Measurements from ENCODE around the gene HAPSTR1. TPM values are rescaled to one million over a fixed set of nuclear protein-coding genes. Genes with fewer than 3 reads are reported as not detected.

Gene HAPSTR1
- total and polyA plus RNA-seq, 2 of the 4 experiments (the other 2 are of a cell fraction): 22.2 to 56.5 TPM

- H3K9me3 ChIP-seq (ENCODE audit: control insufficient read depth, insufficient read depth, low read length): no peaks in the 10 kb centered on the region
- peaks cover 12% of the 10 kb centered on the region for H3K4me1 ChIP-seq (ENCODE audit: control insufficient read depth, insufficient read depth, low read length)
- intact Hi-C loops (cut with micrococcal nuclease) (no loop called here), dilution Hi-C loops (cut with HindIII; ENCODE audit: low sequenced_read_pairs, unreplicated experiment) (no loop called here), in situ Hi-C loops (cut with MboI; ENCODE audit: low sequenced_read_pairs) (no loop called here)
- ChIA-PET CTCF (no interaction called here), POLR2A (ENCODE audit: unreplicated experiment) (no interaction called here)
- no peaks in the 10 kb centered on the region for H3K36me3 ChIP-seq (ENCODE audit: control insufficient read depth, insufficient read depth, low read length)
- H2AFZ ChIP-seq (replicated peaks; ENCODE audit: low read length, poor library complexity): no peak overlapping the region
- H3K14ac ChIP-seq (replicated peaks; ENCODE audit: low read depth, low read length): no peak overlapping the region
- no peaks in the 10 kb centered on the region for H3K27me3 ChIP-seq (ENCODE audit: control insufficient read depth, insufficient read depth, low read length)
- H3K4ac ChIP-seq (ENCODE audit: low read depth, low read length): no peak overlapping the region
- peaks cover 8% of the 10 kb centered on the region; the same call in 1 of the 2 replicates for H3K9me1 ChIP-seq (ENCODE audit: insufficient read depth, low read length)
- no CpG with 5 or more reads among the region's 9 CpGs for WGBS, 2 experiments (ENCODE audit: extremely low coverage in 2 of 2, insufficient read length in 1 of 2)
- BruUV-seq (replicated peaks): no TSS peak
- no peak overlapping the region for H4K8ac ChIP-seq (ENCODE audit: low read depth in 2 of 2, low read length in 2 of 2)
- H3K4me2 ChIP-seq (ENCODE audit: low read depth, low read length): no peak overlapping the region
- no peak overlapping the region for H2BK15ac ChIP-seq (ENCODE audit: low read depth, low read length)
- no peak overlapping the region for H3K23ac ChIP-seq (ENCODE audit: low read depth, low read length)
- no peak overlapping the region for H3K4me3 ChIP-seq (ENCODE audit: insufficient read depth, low read depth, low read length)
- H2AK9ac ChIP-seq (replicated peaks; ENCODE audit: low read depth, low read length, poor library complexity): no peak overlapping the region
- no peak overlapping the region for H2AK5ac ChIP-seq (ENCODE audit: low read depth, low read length)
- no peak overlapping the region for H2BK120ac ChIP-seq (ENCODE audit: low read depth, low read length)
- peaks cover 0 to 6% of the 10 kb centered on the region in 2 experiments; a peak in 1 of 4 replicates for H3K79me1 ChIP-seq (ENCODE audit: low read depth in 1 of 2, low read length in 2 of 2)
- no peak overlapping the region for H3K18ac ChIP-seq (ENCODE audit: low read depth, low read length)
- no peak overlapping the region for H3K56ac ChIP-seq (ENCODE audit: extremely low read depth, insufficient read depth, low read length)
- H4K5ac ChIP-seq (ENCODE audit: low read depth, low read length): no peak overlapping the region
- H4K91ac ChIP-seq (ENCODE audit: insufficient read depth, low read depth, low read length): no peak overlapping the region
- TF ChIP-seq NFE2L2 (IDR thresholded peaks at IDR 0.05; ENCODE audit: low read depth, low read length): no peak
- no peak for TF ChIP-seq MAFK (IDR thresholded peaks at IDR 0.05; ENCODE audit: low read depth, low read length)
- no peak for TF ChIP-seq MXI1 (IDR thresholded peaks at IDR 0.05; ENCODE audit: borderline replicate concordance, low read depth, low read length)
- TF ChIP-seq RCOR1 (IDR thresholded peaks at IDR 0.05; ENCODE audit: insufficient replicate concordance, low read length): no peak
- TF ChIP-seq CEBPB (IDR thresholded peaks at IDR 0.05; ENCODE audit: low read depth, low read length): no peak
- no peak for TF ChIP-seq POLR2A (IDR thresholded peaks at IDR 0.05; ENCODE audit: low read depth, low read length)
- TF ChIP-seq RAD21 (IDR thresholded peaks at IDR 0.05; ENCODE audit: low read length): no peak
- TF ChIP-seq SMC3 (IDR thresholded peaks at IDR 0.05; ENCODE audit: low read depth, low read length): no peak
- TF ChIP-seq BHLHE40 (IDR thresholded peaks at IDR 0.05; ENCODE audit: low read depth, low read length): no peak
- TF ChIP-seq MAZ (IDR thresholded peaks at IDR 0.05; ENCODE audit: borderline replicate concordance, low read depth, low read length): no peak
- TF ChIP-seq CHD1 (IDR thresholded peaks at IDR 0.05; ENCODE audit: low read depth, low read length): no peak
- no peak for TF ChIP-seq RFX5 (IDR thresholded peaks at IDR 0.05; ENCODE audit: low read depth, low read length)
- TF ChIP-seq ELK1 (IDR thresholded peaks at IDR 0.05; ENCODE audit: borderline replicate concordance, low read depth, low read length): no peak
- no peak for TF ChIP-seq USF2 (IDR thresholded peaks at IDR 0.05; ENCODE audit: low read depth, low read length)
- TF ChIP-seq FOS (IDR thresholded peaks at IDR 0.05; ENCODE audit: low read depth, low read length): no peak
- TF ChIP-seq CTCF (conservative IDR thresholded peaks at IDR 0.05; ENCODE audit: low read depth, low read length): no peak
- no peaks in the 10 kb centered on the region for H4K20me1 ChIP-seq (ENCODE audit: insufficient read depth, low read length)
- DNase-seq (no peak), ATAC-seq (ENCODE audit: low read depth) (no peak)
- no peak overlapping the region for H3K9ac ChIP-seq (ENCODE audit: low read depth, low read length)
- H2BK20ac ChIP-seq (ENCODE audit: low read depth, low read length): no peak overlapping the region
- no peak overlapping the region for H3K27ac ChIP-seq (ENCODE audit: insufficient read depth, low read length)
- no peak overlapping the region for H2BK5ac ChIP-seq (ENCODE audit: low read depth, low read length, poor library complexity, severe bottlenecking)
These were observed 33.2 kb upstream of the HAPSTR1 start for GRCh38 chr16:9058211-9058610.

Measured in IMR-90 (cell line).